Dermis microvascular lymphatic vessel endothelial cell (primary cell): ENCODE results near the gene SAPCD2. TPM values are rescaled to one million over a fixed set of nuclear protein-coding genes. Genes with fewer than 3 reads are reported as not detected.
"Not testable (repeated sequence)": the region's sequence is repeated elsewhere in the genome, so short reads cannot be mapped to it uniquely, and the experiment has no call there.

ENCODE experiments used
- DNase-seq, 2 donors: peaks; one replicate each; pipeline versions ENCODE4 v3.0.0 to v3.0.0-alpha.2; 2010; ENCODE audit warnings: low read depth in 2 of 2
- total RNA-seq: library from RNA; depleted of rRNA; stranded (reverse); fragments of >200 nt; gene quantifications from 2 replicates; pipeline ENCODE4 v1.2.1, GENCODE V29; 2014

Gene SAPCD2
- 5.1 and 10.3 TPM in 2 replicates for total RNA-seq

GRCh38 chr9:137070201-137070905, at the start of gene SAPCD2:
TSS of gene SAPCD2 (minus strand) at chr9:137070557. CDS start at chr9:137070460, 97 bp downstream.
- peak; percentile 72 to 91 for DNase-seq

- not testable (repeated sequence) for DNase-seq
Measured at GRCh38 chr9:137118092-137118603, 47.8 kb upstream of the SAPCD2 start.

- no peak for DNase-seq
Measured at GRCh38 chr9:137117269-137117731, 46.9 kb upstream of the SAPCD2 start.

- no peak for DNase-seq
Measured at GRCh38 chr9:137116728-137117127, 46.4 kb upstream of the SAPCD2 start.

GRCh38 chr9:137116027-137116507, 45.7 kb upstream of the SAPCD2 start:
- DNase-seq = no peak

- DNase-seq = no peak
Measured at GRCh38 chr9:137115394-137116026, 45.2 kb upstream of the SAPCD2 start.

- DNase-seq = peak in 1 of 2 donors; percentile 60
Measured at GRCh38 chr9:137114613-137115393, 44.4 kb upstream of the SAPCD2 start, which contains the start of gene DPP7. TSS of gene DPP7 (minus strand) at chr9:137114733. CDS start at chr9:137114713, 20 bp downstream.

- no peak for DNase-seq
Measured at GRCh38 chr9:137114220-137114612, 43.9 kb upstream of the SAPCD2 start.

GRCh38 chr9:137113385-137114159, 43.2 kb upstream of the SAPCD2 start:
- DNase-seq = peak in 1 of 2 donors; percentile 25

- no peak for DNase-seq
Measured at GRCh38 chr9:137112564-137113384, 42.4 kb upstream of the SAPCD2 start.

- no peak for DNase-seq
Measured at GRCh38 chr9:137111788-137112563, 41.6 kb upstream of the SAPCD2 start.

GRCh38 chr9:137110911-137111787, 40.8 kb upstream of the SAPCD2 start:
- DNase-seq = no peak

- DNase-seq = no peak
Measured at GRCh38 chr9:137110147-137110910, 40.0 kb upstream of the SAPCD2 start.

GRCh38 chr9:137109250-137110146, 39.1 kb upstream of the SAPCD2 start:
- DNase-seq = no peak

- DNase-seq = no peak
Measured at GRCh38 chr9:137108608-137109249, 38.4 kb upstream of the SAPCD2 start.

- DNase-seq = no peak
Measured at GRCh38 chr9:137107982-137108381, 37.6 kb upstream of the SAPCD2 start.
